ENCODE results near the gene CBLN2.

The CBLN2 gene

DNA sequence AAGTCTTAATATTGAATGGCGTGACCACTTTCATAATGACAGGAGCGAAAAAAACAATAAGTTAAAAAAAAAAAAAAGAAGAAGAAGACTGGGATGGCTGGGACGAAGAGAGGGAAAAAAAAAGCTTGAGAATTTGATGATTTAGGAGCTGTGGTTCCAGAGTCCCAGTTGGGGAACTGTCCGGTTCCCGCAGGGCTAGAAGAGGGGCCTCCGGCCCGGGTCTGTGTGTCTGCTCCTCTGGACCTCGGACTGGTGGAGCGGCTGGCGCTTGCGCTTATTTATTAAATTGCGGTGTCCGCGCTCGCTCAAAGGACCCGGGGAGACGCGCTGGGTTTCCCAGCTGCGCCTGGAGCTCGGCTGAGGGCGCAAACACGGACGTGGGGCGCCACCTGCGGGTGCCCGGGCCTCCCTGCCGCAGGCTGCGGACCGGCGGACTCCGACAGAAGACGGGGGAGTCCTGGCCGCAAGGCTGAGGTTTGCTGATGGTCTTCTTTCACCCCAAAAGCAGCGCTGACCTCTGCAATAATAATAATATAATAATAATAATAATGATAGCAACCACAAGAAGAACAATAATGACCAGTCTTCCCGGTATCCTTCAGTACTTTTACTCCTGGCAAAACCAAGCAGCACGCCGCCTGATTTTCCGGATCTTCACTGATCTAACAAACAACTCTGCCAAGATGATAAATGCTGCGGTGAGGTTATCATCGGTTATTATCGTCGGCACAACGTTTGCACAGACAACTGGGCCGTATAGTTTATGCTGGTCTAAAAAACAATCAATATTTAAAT is at the start of gene CBLN2:
TSS of gene CBLN2 (minus strand) at position 251 of the 795 bp plus-strand sequence. CDS start 2,182 bp downstream, outside the sequence.
- Mint-ChIP-seq H3K9me3 (no peaks in the 10 kb centered on the region), H3K36me3 (ENCODE audit: low read depth) (no peaks in the 10 kb centered on the region), H3K27me3 (ENCODE audit: low read depth) (peaks cover 89% of the 10 kb centered on the region), H3K4me3 (peak within 1 kb of the TSS; percentile 79 to 91 (median 86)), H3K27ac (no peak within 1 kb of the TSS), H3K4me1 (peaks cover 16% of the 10 kb centered on the region)
- TF ChIP-seq, protein P1, sequence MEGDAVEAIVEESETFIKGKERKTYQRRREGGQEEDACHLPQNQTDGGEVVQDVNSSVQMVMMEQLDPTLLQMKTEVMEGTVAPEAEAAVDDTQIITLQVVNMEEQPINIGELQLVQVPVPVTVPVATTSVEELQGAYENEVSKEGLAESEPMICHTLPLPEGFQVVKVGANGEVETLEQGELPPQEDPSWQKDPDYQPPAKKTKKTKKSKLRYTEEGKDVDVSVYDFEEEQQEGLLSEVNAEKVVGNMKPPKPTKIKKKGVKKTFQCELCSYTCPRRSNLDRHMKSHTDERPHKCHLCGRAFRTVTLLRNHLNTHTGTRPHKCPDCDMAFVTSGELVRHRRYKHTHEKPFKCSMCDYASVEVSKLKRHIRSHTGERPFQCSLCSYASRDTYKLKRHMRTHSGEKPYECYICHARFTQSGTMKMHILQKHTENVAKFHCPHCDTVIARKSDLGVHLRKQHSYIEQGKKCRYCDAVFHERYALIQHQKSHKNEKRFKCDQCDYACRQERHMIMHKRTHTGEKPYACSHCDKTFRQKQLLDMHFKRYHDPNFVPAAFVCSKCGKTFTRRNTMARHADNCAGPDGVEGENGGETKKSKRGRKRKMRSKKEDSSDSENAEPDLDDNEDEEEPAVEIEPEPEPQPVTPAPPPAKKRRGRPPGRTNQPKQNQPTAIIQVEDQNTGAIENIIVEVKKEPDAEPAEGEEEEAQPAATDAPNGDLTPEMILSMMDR (IDR thresholded peaks at IDR 0.05; ENCODE audit: unreplicated experiment in 3 of 3) = peak; percentile 89 to 94 (median 89)

DNA sequence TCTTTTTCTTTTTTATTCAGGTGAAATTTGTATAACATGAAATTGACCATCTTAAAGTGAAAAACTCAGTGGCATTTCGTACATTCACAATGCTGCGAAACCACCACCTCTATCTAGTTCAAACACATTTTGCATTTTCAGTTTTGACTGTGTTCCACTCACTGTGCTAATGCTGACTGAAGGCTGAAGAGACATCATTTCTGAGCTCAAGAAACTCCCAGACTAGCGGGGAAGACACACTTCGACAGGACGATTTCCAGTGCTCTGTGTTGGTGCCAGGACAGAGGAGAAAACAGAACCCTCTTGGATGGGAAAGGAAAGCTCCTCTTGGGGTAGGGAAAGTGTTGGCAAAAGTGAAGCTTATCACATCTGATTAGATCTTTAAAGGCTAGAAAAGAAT is 44.2 kb upstream of the CBLN2 start:
- no peaks in the 10 kb centered on the region for H3K9me3 Mint-ChIP-seq
- TF ChIP-seq, protein P1 (IDR thresholded peaks at IDR 0.05; ENCODE audit: unreplicated experiment in 3 of 3) = no peak
- no peaks in the 10 kb centered on the region for H3K27me3 Mint-ChIP-seq (ENCODE audit: low read depth)
- H3K36me3 Mint-ChIP-seq (ENCODE audit: low read depth) = no peaks in the 10 kb centered on the region
- H3K4me1 Mint-ChIP-seq = no peaks in the 10 kb centered on the region
- no peak overlapping the region for H3K27ac Mint-ChIP-seq
- H3K4me3 Mint-ChIP-seq = no peak overlapping the region

DNA sequence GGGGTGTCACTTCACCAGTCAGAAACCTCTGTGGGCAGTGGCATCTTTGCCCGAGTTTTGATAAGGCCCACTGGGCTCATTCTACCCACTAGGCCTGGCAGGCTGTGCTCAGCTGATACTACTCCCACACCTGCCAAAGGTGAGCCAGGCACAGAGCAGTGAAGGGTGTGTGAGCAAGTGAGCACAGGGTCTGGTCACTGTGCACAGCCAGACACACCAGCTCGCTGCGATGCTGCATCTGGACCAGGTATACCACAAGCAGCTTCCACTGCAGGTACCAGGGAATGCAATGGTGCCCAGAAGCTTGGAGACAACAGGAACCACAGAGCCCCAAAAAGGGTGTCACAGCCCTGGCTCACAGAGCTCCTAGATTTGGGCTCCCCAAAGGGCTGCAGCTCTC is 40.6 kb upstream of the CBLN2 start:
- no peaks in the 10 kb centered on the region for H3K9me3 Mint-ChIP-seq
- no peaks in the 10 kb centered on the region for H3K27me3 Mint-ChIP-seq (ENCODE audit: low read depth)
- peaks cover 7% of the 10 kb centered on the region for H3K4me1 Mint-ChIP-seq
- no peak overlapping the region for H3K27ac Mint-ChIP-seq
- TF ChIP-seq, protein P1 (IDR thresholded peaks at IDR 0.05; ENCODE audit: unreplicated experiment in 3 of 3) = no peak
- H3K36me3 Mint-ChIP-seq (ENCODE audit: low read depth) = no peaks in the 10 kb centered on the region
- H3K4me3 Mint-ChIP-seq = no peak overlapping the region

DNA sequence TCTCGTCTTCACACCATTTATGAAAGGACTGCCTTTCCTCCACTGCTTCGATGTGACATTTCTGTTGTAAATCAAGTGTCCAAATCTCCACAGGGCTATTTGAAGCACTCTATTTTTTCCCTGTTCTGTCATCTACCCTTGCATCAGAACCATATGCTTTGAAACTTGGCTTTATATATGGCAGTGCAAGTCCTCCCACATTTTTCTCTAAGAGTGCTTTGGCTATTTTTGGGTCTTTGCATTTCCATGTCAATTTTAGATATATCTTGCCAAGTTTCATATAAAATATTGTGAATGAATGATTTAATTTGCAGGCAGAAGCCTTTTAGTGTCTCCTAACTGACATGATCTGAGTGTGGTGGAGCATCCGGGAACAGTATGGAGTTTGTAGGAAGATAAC is 37.8 kb upstream of the CBLN2 start:
- TF ChIP-seq, protein P1 (IDR thresholded peaks at IDR 0.05; ENCODE audit: unreplicated experiment in 3 of 3) = no peak
- Mint-ChIP-seq H3K9me3 (no peaks in the 10 kb centered on the region), H3K4me1 (peaks cover 7% of the 10 kb centered on the region), H3K27me3 (ENCODE audit: low read depth) (no peaks in the 10 kb centered on the region), H3K36me3 (ENCODE audit: low read depth) (no peaks in the 10 kb centered on the region), H3K27ac (no peak overlapping the region), H3K4me3 (no peak overlapping the region)

DNA sequence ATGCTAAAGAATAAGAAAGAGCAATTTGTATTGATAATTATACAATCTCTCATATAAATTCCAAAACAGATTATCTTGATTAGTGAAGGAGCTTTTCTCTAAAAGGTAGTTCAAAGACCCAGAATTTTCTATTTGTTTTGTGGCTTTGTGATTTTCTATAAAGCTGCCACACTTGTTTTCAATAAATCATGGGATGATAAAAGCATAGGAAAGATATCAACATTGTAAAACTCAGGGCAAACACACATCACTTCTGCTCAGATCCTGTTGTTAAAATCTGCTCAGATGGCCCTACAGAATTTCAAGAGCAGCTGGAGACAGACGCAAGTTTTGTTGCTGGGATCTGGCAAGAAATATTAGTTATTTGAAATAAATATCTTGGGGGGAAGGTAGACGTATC is 28.8 kb upstream of the CBLN2 start:
- Mint-ChIP-seq H3K4me3 (no peak overlapping the region), H3K9me3 (no peaks in the 10 kb centered on the region), H3K27ac (no peak overlapping the region), H3K27me3 (ENCODE audit: low read depth) (no peaks in the 10 kb centered on the region), H3K4me1 (no peaks in the 10 kb centered on the region), H3K36me3 (ENCODE audit: low read depth) (no peaks in the 10 kb centered on the region)
- TF ChIP-seq, protein P1 (IDR thresholded peaks at IDR 0.05; ENCODE audit: unreplicated experiment in 3 of 3) = no peak

DNA sequence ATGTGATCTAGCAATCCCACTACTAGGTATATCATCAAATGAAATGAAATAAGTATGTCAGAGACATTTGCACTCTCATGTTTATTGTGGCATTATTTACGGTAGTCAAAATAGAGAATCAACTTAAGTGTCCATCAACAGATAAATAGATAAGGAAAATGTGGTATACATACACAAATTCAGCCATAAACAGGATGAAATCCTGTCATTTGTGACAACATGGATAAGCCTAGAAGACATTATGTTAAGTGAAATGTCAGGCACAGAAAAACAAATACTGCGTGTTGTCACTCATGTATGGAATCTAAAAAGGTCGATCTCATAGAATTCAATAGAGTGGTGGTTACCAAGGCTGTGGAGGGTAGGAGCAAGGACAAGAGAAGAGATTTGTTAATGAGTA is 22.1 kb upstream of the CBLN2 start:
- H3K27me3 Mint-ChIP-seq (ENCODE audit: low read depth) = no peaks in the 10 kb centered on the region
- H3K4me1 Mint-ChIP-seq = no peaks in the 10 kb centered on the region
- TF ChIP-seq, protein P1 (IDR thresholded peaks at IDR 0.05; ENCODE audit: unreplicated experiment in 3 of 3) = no peak
- H3K36me3 Mint-ChIP-seq (ENCODE audit: low read depth) = no peaks in the 10 kb centered on the region
- H3K9me3 Mint-ChIP-seq = peaks cover 10% of the 10 kb centered on the region
- no peak overlapping the region for H3K27ac Mint-ChIP-seq
- H3K4me3 Mint-ChIP-seq = no peak overlapping the region

Data from nephron (organoid).